ENCODE measurements around the gene EEF1B2.
"Not testable (repeated sequence)": the region's sequence is repeated elsewhere in the genome, so short reads cannot be mapped to it uniquely, and the experiment has no call there.

EEF1B2 gene

DNA sequence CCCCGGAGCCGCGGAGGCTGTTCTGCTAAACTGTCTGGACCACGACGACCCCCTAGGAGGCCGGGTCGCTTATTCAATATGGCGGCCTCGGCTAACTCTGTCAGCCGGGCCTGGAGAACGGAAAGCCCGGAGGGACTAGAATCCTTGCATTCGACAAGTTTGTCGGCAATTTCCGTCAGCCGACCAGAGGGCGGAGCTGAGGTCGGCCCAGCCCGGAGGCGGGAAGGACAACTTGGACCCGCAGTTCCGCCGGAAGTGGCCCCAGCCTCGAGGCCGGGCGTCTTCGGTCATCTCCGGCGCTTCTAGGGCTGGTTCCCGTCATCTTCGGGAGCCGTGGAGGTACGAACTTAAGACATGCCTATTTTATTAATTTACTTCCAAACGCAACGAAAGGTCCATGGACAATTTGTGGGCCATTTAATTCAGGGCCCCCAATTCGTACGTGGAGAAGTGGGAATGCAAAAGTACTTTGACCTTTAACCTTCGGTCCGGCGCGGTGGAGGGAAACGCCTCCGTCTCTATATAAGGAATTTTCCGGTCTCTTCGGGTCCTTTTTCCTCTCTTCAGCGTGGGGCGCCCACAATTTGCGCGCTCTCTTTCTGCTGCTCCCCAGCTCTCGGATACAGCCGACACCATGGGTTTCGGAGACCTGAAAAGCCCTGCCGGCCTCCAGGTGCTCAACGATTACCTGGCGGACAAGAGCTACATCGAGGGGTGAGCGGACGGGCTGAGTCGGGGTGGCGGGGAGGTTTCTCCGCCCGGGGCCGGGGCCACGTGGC, at the start of gene EEF1B2, which contains the start of gene NDUFS1:
Gene EEF1B2 (plus strand): TSS at position 550 of the 779 bp plus-strand sequence. CDS start 85 bp downstream, at position 635.
Gene NDUFS1 (minus strand): TSS at position 99 of the 779 bp plus-strand sequence. CDS start 5,766 bp downstream, outside the sequence.
- Histone ChIP-seq H3K9me3 (ENCODE audit: low read length) (no peaks in the 10 kb centered on the region), H3K4me1 (ENCODE audit: insufficient read depth, low read length) (peaks cover 12% of the 10 kb centered on the region), H3K4me3 (ENCODE audit: low read length) (peak within 1 kb of the TSS; percentile 65)

GRCh38 chr2:206112108-206112507, 47.6 kb upstream of the EEF1B2 start:
- Histone ChIP-seq H3K36me3 (ENCODE audit: insufficient read depth, low read length) (no peaks in the 10 kb centered on the region), H3K27me3 (ENCODE audit: insufficient read depth, low read length) (no peaks in the 10 kb centered on the region), H3K4me1 (ENCODE audit: insufficient read depth, low read length) (no peaks in the 10 kb centered on the region), H3K4me3 (ENCODE audit: low read length) (no peak overlapping the region), H2AFZ (ENCODE audit: low read depth, low read length) (no peak overlapping the region), H3K9me3 (ENCODE audit: low read length) (no peaks in the 10 kb centered on the region)

More for the DNA sequence above, at the start of gene EEF1B2, which contains the start of gene NDUFS1:
- Histone ChIP-seq H2AFZ (ENCODE audit: low read depth, low read length) (peak within 1 kb of the TSS; percentile 78), H3K27me3 (ENCODE audit: insufficient read depth, low read length) (no peaks in the 10 kb centered on the region), H3K36me3 (ENCODE audit: insufficient read depth, low read length) (peaks cover 37% of the 10 kb centered on the region)

GRCh38 chr2:206112846-206113547, 46.7 kb upstream of the EEF1B2 start:
- Histone ChIP-seq H3K4me1 (ENCODE audit: insufficient read depth, low read length) (no peaks in the 10 kb centered on the region), H3K27me3 (ENCODE audit: insufficient read depth, low read length) (no peaks in the 10 kb centered on the region), H3K9me3 (ENCODE audit: low read length) (no peaks in the 10 kb centered on the region), H3K36me3 (ENCODE audit: insufficient read depth, low read length) (peaks cover 6% of the 10 kb centered on the region), H2AFZ (ENCODE audit: low read depth, low read length) (no peak overlapping the region), H3K4me3 (ENCODE audit: low read length) (no peak overlapping the region)

DNA sequence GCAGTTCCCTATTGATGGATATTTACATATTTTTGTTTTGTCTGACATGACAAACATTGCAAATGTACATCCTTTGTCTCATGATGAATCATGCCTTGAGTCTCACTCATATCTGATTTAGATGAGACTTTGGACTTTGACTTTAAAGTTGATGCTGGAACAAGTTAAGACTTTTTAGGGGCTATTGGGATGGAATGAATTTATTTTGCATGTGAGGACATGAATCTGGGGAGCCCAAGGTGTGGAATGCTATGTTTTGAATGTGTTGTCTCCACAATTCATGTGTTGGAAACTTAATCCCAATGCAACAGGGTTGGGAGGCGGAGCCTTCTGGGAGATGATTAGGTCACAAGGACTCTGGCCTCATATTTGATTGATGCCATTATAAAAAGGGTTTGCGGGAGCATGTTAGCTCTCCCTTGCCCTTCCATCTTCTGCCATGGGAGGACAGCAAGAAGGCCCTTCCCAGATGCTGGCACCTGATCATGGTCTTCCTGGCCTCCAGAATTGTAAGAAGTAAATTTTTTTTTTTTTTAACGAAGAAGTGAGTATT, 44.6 kb upstream of the EEF1B2 start:
- Histone ChIP-seq H3K36me3 (ENCODE audit: insufficient read depth, low read length) (peaks cover 15% of the 10 kb centered on the region), H3K9me3 (ENCODE audit: low read length) (no peaks in the 10 kb centered on the region), H3K4me3 (ENCODE audit: low read length) (no peak overlapping the region)

DNA sequence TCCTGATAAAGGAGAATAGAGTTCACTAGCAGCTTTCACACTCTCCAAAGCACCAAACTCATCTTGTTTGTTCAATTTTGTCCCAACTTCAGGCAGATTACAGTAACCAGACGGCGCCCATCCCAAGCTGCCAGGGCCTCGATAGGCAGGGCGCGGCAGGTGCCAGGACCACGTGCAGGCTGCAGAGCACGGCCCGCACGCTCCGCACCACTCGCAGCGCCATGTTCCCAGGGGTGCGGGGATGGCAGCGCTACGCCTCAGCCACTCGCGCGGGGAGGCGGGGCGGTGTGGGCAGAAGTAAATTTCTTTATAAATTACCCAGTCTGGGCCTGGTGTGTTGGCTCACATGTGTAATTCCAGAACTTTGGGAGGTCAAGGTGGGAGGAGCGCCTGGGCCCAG, 43.4 kb upstream of the EEF1B2 start:
- no peaks in the 10 kb centered on the region for H3K9me3 ChIP-seq (ENCODE audit: low read length)
- H3K4me3 ChIP-seq (ENCODE audit: low read length): no peak overlapping the region
- H3K36me3 ChIP-seq (ENCODE audit: insufficient read depth, low read length): peaks cover 25% of the 10 kb centered on the region
- no peak overlapping the region for H2AFZ ChIP-seq (ENCODE audit: low read depth, low read length)
- H3K4me1 ChIP-seq (ENCODE audit: insufficient read depth, low read length): no peaks in the 10 kb centered on the region
- no peaks in the 10 kb centered on the region for H3K27me3 ChIP-seq (ENCODE audit: insufficient read depth, low read length)

More for the DNA sequence above, 44.6 kb upstream of the EEF1B2 start:
- no peak overlapping the region for H2AFZ ChIP-seq (ENCODE audit: low read depth, low read length)
- no peaks in the 10 kb centered on the region for H3K27me3 ChIP-seq (ENCODE audit: insufficient read depth, low read length)
- no peaks in the 10 kb centered on the region for H3K4me1 ChIP-seq (ENCODE audit: insufficient read depth, low read length)

- peaks cover 75% of the 10 kb centered on the region for H3K36me3 ChIP-seq (ENCODE audit: insufficient read depth, low read length)
These were observed 37.1 kb upstream of the EEF1B2 start for GRCh38 chr2:206122569-206122968.

GRCh38 chr2:206125901-206126300, 33.8 kb upstream of the EEF1B2 start:
- Histone ChIP-seq H3K4me3 (ENCODE audit: low read length) (no peak overlapping the region), H3K36me3 (ENCODE audit: insufficient read depth, low read length) (peaks cover 74% of the 10 kb centered on the region), H3K9me3 (ENCODE audit: low read length) (no peaks in the 10 kb centered on the region), H3K4me1 (ENCODE audit: insufficient read depth, low read length) (no peaks in the 10 kb centered on the region), H2AFZ (ENCODE audit: low read depth, low read length) (no peak overlapping the region), H3K27me3 (ENCODE audit: insufficient read depth, low read length) (no peaks in the 10 kb centered on the region)

More at GRCh38 chr2:206122569-206122968, 37.1 kb upstream of the EEF1B2 start:
- not testable (repeated sequence) for H2AFZ ChIP-seq (ENCODE audit: low read depth, low read length); H3K4me3 ChIP-seq (ENCODE audit: low read length); H3K4me1 ChIP-seq (ENCODE audit: insufficient read depth, low read length); H3K27me3 ChIP-seq (ENCODE audit: insufficient read depth, low read length); H3K9me3 ChIP-seq (ENCODE audit: low read length)

- H3K4me1 ChIP-seq (ENCODE audit: insufficient read depth, low read length): no peaks in the 10 kb centered on the region
- no peaks in the 10 kb centered on the region for H3K27me3 ChIP-seq (ENCODE audit: insufficient read depth, low read length)
- H3K9me3 ChIP-seq (ENCODE audit: low read length): no peaks in the 10 kb centered on the region
- peaks cover 76% of the 10 kb centered on the region for H3K36me3 ChIP-seq (ENCODE audit: insufficient read depth, low read length)
- no peak overlapping the region for H2AFZ ChIP-seq (ENCODE audit: low read depth, low read length)
- H3K4me3 ChIP-seq (ENCODE audit: low read length): no peak overlapping the region
These were observed 32.0 kb upstream of the EEF1B2 start for GRCh38 chr2:206127656-206128055.

DNA sequence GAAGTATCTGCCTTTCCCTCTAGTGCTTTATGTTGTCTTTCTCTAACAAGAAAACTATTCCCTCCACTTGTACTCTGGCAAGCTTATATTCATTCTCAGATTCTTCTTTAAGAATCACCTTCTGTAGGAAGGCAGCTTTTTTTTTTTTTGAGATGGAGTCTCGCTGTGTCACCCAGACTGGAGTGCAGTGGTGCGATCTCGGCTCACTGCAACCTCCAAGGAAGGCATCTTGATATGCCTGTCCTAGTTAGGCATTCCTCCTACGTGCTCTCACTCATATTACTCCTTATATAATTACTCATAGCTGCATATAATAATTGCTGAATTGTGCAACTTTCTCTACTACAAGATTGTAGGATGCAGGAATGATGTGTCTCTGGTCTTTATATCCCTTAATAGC, 16.2 kb upstream of the EEF1B2 start:
- H3K36me3 ChIP-seq (ENCODE audit: insufficient read depth, low read length): peaks cover 85% of the 10 kb centered on the region
- H3K9me3 ChIP-seq (ENCODE audit: low read length): peaks cover 1% of the 10 kb centered on the region
- no peak overlapping the region for H3K4me3 ChIP-seq (ENCODE audit: low read length)
- no peaks in the 10 kb centered on the region for H3K4me1 ChIP-seq (ENCODE audit: insufficient read depth, low read length)
- H2AFZ ChIP-seq (ENCODE audit: low read depth, low read length): no peak overlapping the region
- no peaks in the 10 kb centered on the region for H3K27me3 ChIP-seq (ENCODE audit: insufficient read depth, low read length)

GRCh38 chr2:206144383-206144782, 15.3 kb upstream of the EEF1B2 start:
- no peak overlapping the region for H3K4me3 ChIP-seq (ENCODE audit: low read length)
- no peaks in the 10 kb centered on the region for H3K4me1 ChIP-seq (ENCODE audit: insufficient read depth, low read length)
- H3K27me3 ChIP-seq (ENCODE audit: insufficient read depth, low read length): no peaks in the 10 kb centered on the region
- H3K9me3 ChIP-seq (ENCODE audit: low read length): peaks cover 1% of the 10 kb centered on the region
- no peak overlapping the region for H2AFZ ChIP-seq (ENCODE audit: low read depth, low read length)
- H3K36me3 ChIP-seq (ENCODE audit: insufficient read depth, low read length): peaks cover 88% of the 10 kb centered on the region

- Histone ChIP-seq H2AFZ (ENCODE audit: low read depth, low read length) (no peak overlapping the region), H3K4me3 (ENCODE audit: low read length) (no peak overlapping the region), H3K9me3 (ENCODE audit: low read length) (peaks cover 1% of the 10 kb centered on the region), H3K4me1 (ENCODE audit: insufficient read depth, low read length) (no peaks in the 10 kb centered on the region), H3K27me3 (ENCODE audit: insufficient read depth, low read length) (no peaks in the 10 kb centered on the region), H3K36me3 (ENCODE audit: insufficient read depth, low read length) (peaks cover 88% of the 10 kb centered on the region)
These were observed 14.0 kb upstream of the EEF1B2 start for GRCh38 chr2:206145665-206146064.

GRCh38 chr2:206149330-206149729, 10.4 kb upstream of the EEF1B2 start:
- no peaks in the 10 kb centered on the region for H3K9me3 ChIP-seq (ENCODE audit: low read length)
- H3K4me1 ChIP-seq (ENCODE audit: insufficient read depth, low read length): no peaks in the 10 kb centered on the region
- H3K4me3 ChIP-seq (ENCODE audit: low read length): no peak overlapping the region
- peaks cover 72% of the 10 kb centered on the region for H3K36me3 ChIP-seq (ENCODE audit: insufficient read depth, low read length)
- no peaks in the 10 kb centered on the region for H3K27me3 ChIP-seq (ENCODE audit: insufficient read depth, low read length)
- H2AFZ ChIP-seq (ENCODE audit: low read depth, low read length): no peak overlapping the region

DNA sequence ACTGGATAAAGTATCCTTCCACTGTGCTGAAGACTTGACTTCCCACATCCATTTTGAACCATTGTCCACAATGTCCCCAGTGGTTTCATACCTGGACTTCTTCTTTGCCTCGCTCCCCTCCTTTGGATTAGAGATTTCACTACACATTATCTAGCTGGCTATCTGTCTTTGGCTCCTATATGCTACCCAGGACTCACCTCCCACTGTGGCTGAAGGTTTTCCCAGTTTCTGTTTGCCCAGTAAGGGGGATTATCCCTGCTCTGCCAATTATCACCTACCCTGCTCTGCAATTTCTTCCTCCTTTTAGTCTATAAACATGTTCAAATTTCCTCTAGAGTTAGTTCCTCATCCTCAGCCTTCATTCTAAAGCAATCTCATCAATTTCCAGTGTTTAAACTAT, 9.5 kb upstream of the EEF1B2 start:
- no peaks in the 10 kb centered on the region for H3K27me3 ChIP-seq (ENCODE audit: insufficient read depth, low read length)
- no peaks in the 10 kb centered on the region for H3K4me1 ChIP-seq (ENCODE audit: insufficient read depth, low read length)
- H3K9me3 ChIP-seq (ENCODE audit: low read length): no peaks in the 10 kb centered on the region
- H3K36me3 ChIP-seq (ENCODE audit: insufficient read depth, low read length): peaks cover 65% of the 10 kb centered on the region
- H2AFZ ChIP-seq (ENCODE audit: low read depth, low read length): no peak overlapping the region
- no peak overlapping the region for H3K4me3 ChIP-seq (ENCODE audit: low read length)

Measured in neuron (in vitro differentiated cells).